ENCODE results near the gene TFEC.

DNA sequence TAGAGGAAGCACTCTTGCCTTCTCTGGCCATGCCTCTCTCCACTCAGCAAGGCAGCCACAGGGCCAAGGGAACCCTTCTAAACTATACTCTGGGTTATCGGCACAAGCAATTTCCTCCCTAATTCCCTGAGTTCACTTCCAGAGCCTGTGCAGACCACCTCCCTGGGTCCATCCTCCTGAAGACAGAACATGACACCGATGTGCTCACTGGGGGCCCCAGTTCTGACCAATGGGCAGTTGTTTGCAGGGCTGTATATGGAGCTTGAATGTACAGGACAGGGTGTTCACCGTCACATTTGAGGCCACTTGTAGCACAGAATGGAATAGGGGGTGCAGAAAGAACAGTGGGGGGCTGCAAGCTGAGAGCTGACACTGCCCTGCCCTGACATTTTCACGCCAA, 77.7 kb downstream of the TFEC start:
- no peak for TF ChIP-seq GATA3 (IDR thresholded peaks at IDR 0.05; ENCODE audit: low read depth, low read length)
- no peak for TF ChIP-seq GATA2 (IDR thresholded peaks at IDR 0.05; ENCODE audit: low read depth, low read length)
